Hepatocyte (in vitro differentiated cells): ENCODE results near the gene SCN1A. TPM values are rescaled to one million over a fixed set of nuclear protein-coding genes. Genes with fewer than 3 reads are reported as not detected.

Experiments used
- DNase-seq: peaks from one replicate; pipeline ENCODE4 v3.0.0-alpha.2; 2016; ENCODE audit warnings: low spot score
- H2AFZ ChIP-seq: fragments of 200-600 bp; sonication (generic); 2 replicates; pipeline ENCODE4 v1.6.0; 2016; ENCODE audit warnings: antibody characterized with exemption, mild to moderate bottlenecking
- H3K27ac ChIP-seq: fragments of 200-600 bp; sonication (generic); 2 replicates; pipeline ENCODE4 v1.5.1; 2016; ENCODE audit warnings: mild to moderate bottlenecking
- H3K27me3 ChIP-seq: fragments of 200-600 bp; sonication (generic); 2 replicates; pipeline ENCODE4 v1.6.1; 2016
- H3K36me3 ChIP-seq: fragments of 200-600 bp; sonication (generic); replicated peaks from 2 replicates; pipeline ENCODE4 v1.5.1; 2016; ENCODE audit warnings: low read depth; ENCODE audit not compliant: insufficient read depth
- H3K4me1 ChIP-seq: fragments of 200-600 bp; sonication (generic); 2 replicates; pipeline ENCODE4 v1.5.1; 2016; ENCODE audit warnings: mild to moderate bottlenecking, moderate library complexity; ENCODE audit not compliant: insufficient read depth
- H3K4me2 ChIP-seq: fragments of 200-600 bp; sonication (generic); 2 replicates; pipeline ENCODE4 v1.6.0; 2016
- H3K4me3 ChIP-seq: fragments of 200-600 bp; sonication (generic); 2 replicates; pipeline ENCODE4 v1.5.1; 2016; ENCODE audit warnings: mild to moderate bottlenecking
- H3K79me2 ChIP-seq: fragments of 200-600 bp; sonication (generic); 2 replicates; pipeline ENCODE4 v1.6.0; 2017; ENCODE audit warnings: mild to moderate bottlenecking
- H3K9me2 ChIP-seq: fragments of 200-600 bp; sonication (generic); replicated peaks from 2 replicates; pipeline ENCODE4 v1.6.0; 2017; ENCODE audit warnings: mild to moderate bottlenecking; ENCODE audit not compliant: insufficient read depth
- H3K9me3 ChIP-seq: fragments of 200-600 bp; sonication (generic); 2 replicates; pipeline ENCODE4 v1.5.1; 2016; ENCODE audit warnings: low read depth, mild to moderate bottlenecking
- H4K20me1 ChIP-seq: fragments of 200-600 bp; sonication (generic); 2 replicates; pipeline ENCODE4 v1.6.0; 2016; ENCODE audit warnings: mild to moderate bottlenecking; ENCODE audit not compliant: insufficient read depth, poor library complexity, severe bottlenecking
- CTCF ChIP-seq: fragments of 200-600 bp; sonication (generic); IDR thresholded peaks from 2 replicates; pipeline ENCODE4 v1.5.1; 2016; ENCODE audit warnings: antibody characterized with exemption, mild to moderate bottlenecking; ENCODE audit not compliant: poor library complexity
- EZH2 ChIP-seq: fragments of 200-600 bp; sonication (generic); IDR thresholded peaks from 2 replicates; pipeline ENCODE4 v1.6.1; 2016; ENCODE audit warnings: antibody characterized with exemption, mild to moderate bottlenecking, borderline replicate concordance
- EZH2phosphoT487 ChIP-seq: fragments of 200-600 bp; sonication (generic); IDR thresholded peaks from one replicate; pipeline ENCODE4 v1.6.1; 2018; ENCODE audit warnings: antibody characterized with exemption, mild to moderate bottlenecking, low read depth, moderate library complexity; ENCODE audit not compliant: unreplicated experiment, severe bottlenecking
- WGBS: methylation state at CpG from one replicate; pipeline ENCODE4 v1.1.6; 2016; ENCODE audit warnings: low lambda C conversion rate; ENCODE audit errors: missing lambda C conversion rate; 5-methylcytosine and 5-hydroxymethylcytosine counted together
- polyA plus RNA-seq: library from polyadenylated mRNA; unstranded; fragments of >200 nt; fragmentation: Nextera tagmentation; extraction: Ambion mirVana; gene quantifications from 2 replicates; pipeline ENCODE4 v1.2.1, GENCODE V29; 2016
- total RNA-seq: library from RNA; depleted of rRNA; stranded (reverse); fragments of >200 nt; gene quantifications from 2 replicates; pipeline ENCODE4 v1.2.3, GENCODE V29; 2014

Gene SCN1A
- total and polyA plus RNA-seq, 2 experiments from 2014 or later, result 0.03 TPM; not detected in 1

- Histone ChIP-seq H3K4me2 (no peak overlapping the region), H3K36me3 (no peaks in the 10 kb centered on the region), H3K9me3 (no peaks in the 10 kb centered on the region), H3K9me2 (no peaks in the 10 kb centered on the region), H3K27ac (no peak overlapping the region), H4K20me1 (no peaks in the 10 kb centered on the region), H3K79me2 (no peaks in the 10 kb centered on the region), H3K4me3 (no peak overlapping the region), H2AFZ (no peak overlapping the region), H3K27me3 (peaks cover 3% of the 10 kb centered on the region), H3K4me1 (no peaks in the 10 kb centered on the region)
- 67% methylated on average over 1 of the region's 1 CpG for WGBS
- DNase-seq, result no peak
- TF ChIP-seq CTCF (no peak), EZH2 (no peak), EZH2phosphoT487 (no peak)
Measured at GRCh38 chr2:166068981-166069380, 58.8 kb downstream of the SCN1A start.

DNA sequence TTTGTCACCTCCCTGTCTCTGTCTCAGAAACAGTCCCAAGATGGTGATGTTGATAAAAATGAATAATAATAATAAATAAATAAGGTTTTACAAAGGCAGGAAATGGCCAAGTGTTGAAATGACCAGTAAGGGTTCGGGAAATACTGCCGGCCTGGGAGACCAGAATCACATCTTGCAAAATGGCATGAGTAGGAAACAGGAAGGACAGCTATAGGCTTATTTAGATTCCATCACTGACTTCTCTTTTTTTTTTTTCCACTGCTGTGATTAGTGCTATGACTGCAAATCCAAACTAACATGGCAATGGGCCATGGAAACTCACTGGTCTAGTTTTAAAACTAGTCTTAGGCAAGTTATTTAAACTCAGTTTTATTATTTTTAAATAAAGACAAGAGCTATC lies 60.6 kb downstream of the SCN1A start:
- H3K79me2 ChIP-seq, result no peaks in the 10 kb centered on the region
- H4K20me1 ChIP-seq, result no peaks in the 10 kb centered on the region
- H3K9me2 ChIP-seq, result no peaks in the 10 kb centered on the region
- TF ChIP-seq CTCF, result no peak
- no peak for TF ChIP-seq EZH2
- TF ChIP-seq EZH2phosphoT487, result no peak
- H3K4me3 ChIP-seq, result no peak overlapping the region
- DNase-seq, result no peak
- H3K27ac ChIP-seq, result no peak overlapping the region
- H2AFZ ChIP-seq, result no peak overlapping the region
- H3K9me3 ChIP-seq, result no peaks in the 10 kb centered on the region
- H3K4me2 ChIP-seq, result no peak overlapping the region
- H3K4me1 ChIP-seq, result no peaks in the 10 kb centered on the region
- 93% methylated on average over 2 of the region's 2 CpGs for WGBS
- no peaks in the 10 kb centered on the region for H3K36me3 ChIP-seq
- peaks cover 3% of the 10 kb centered on the region for H3K27me3 ChIP-seq

DNA sequence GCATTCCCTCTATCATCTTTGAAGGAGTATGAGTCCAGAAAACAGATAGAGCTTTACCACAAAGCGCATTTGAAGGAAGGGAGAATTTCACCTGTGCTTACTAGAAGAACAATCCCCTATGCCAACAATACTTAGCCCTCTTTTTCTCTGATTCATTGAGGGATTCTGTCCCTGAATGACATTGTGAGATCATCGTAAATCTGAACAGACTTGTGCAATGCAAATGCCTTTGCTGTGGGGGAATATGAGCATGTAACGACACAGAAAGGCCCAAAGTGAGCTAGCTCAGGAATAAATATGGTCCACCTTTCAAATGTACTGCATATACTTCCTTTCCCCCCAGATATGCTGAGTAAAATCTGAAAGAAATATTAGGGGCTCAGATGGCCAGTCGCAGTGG lies 67.6 kb downstream of the SCN1A start:
- no peaks in the 10 kb centered on the region for H3K9me2 ChIP-seq
- no peaks in the 10 kb centered on the region for H4K20me1 ChIP-seq
- H3K4me1 ChIP-seq, result no peaks in the 10 kb centered on the region
- no peak overlapping the region for H3K27ac ChIP-seq
- WGBS, result 83% methylated on average over 4 of the region's 4 CpGs
- H2AFZ ChIP-seq, result no peak overlapping the region
- H3K27me3 ChIP-seq, result peaks cover 3% of the 10 kb centered on the region
- H3K4me3 ChIP-seq, result no peak overlapping the region
- no peaks in the 10 kb centered on the region for H3K79me2 ChIP-seq
- H3K4me2 ChIP-seq, result no peak overlapping the region
- no peak for DNase-seq
- H3K36me3 ChIP-seq, result no peaks in the 10 kb centered on the region
- H3K9me3 ChIP-seq, result no peaks in the 10 kb centered on the region
- TF ChIP-seq EZH2phosphoT487, result no peak
- no peak for TF ChIP-seq CTCF
- TF ChIP-seq EZH2, result no peak
